Epithelial cell of proximal tubule (primary cell): Measurements from ENCODE around the gene ALDH5A1. TPM values are rescaled to one million over a fixed set of nuclear protein-coding genes. Genes with fewer than 3 reads are reported as not detected.

Source experiments
- DNase-seq: peaks from one replicate; pipeline ENCODE4 v3.0.0-alpha.2; 2011; ENCODE audit warnings: low read depth
- H3K4me3 ChIP-seq: 2 replicates; pipeline ENCODE4 v1.5.1; 2011; ENCODE audit warnings: low read depth, mild to moderate bottlenecking, low read length
- total RNA-seq: library from RNA; depleted of rRNA; stranded (reverse); fragments of >200 nt; gene quantifications from 2 replicates; pipeline ENCODE4 v1.2.3, GENCODE V29; 2015
- TF ChIP-seq, protein P1 (sequence below): conservative IDR thresholded peaks from 2 replicates; pipeline ENCODE4 v1.5.1; 2012; ENCODE audit warnings: low read depth, mild to moderate bottlenecking, low read length

The ALDH5A1 gene
- total RNA-seq, 1 donor from 2014 or later: 4.6 TPM

DNA sequence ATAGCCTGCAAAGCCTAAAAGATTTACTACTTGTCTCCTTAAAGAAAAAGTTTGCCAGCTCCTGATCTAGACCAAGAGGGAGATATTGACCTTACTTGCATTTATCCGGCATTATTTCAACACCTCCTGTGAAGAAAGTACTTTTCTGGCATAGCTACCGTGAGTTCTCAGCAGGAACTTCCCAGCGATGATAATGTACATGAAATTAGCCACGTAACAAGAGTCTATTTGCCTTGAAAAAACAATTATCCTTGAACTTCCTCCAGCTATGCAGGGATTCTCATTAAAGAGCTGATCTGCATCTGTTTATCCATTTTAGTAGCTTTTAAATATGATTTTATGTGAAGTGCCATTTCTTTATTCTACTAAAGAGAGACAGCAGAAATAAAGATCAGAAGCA is 41.7 kb downstream of the ALDH5A1 start:
- no peak for DNase-seq
- no peak overlapping the region for H3K4me3 ChIP-seq
- TF ChIP-seq, protein P1, sequence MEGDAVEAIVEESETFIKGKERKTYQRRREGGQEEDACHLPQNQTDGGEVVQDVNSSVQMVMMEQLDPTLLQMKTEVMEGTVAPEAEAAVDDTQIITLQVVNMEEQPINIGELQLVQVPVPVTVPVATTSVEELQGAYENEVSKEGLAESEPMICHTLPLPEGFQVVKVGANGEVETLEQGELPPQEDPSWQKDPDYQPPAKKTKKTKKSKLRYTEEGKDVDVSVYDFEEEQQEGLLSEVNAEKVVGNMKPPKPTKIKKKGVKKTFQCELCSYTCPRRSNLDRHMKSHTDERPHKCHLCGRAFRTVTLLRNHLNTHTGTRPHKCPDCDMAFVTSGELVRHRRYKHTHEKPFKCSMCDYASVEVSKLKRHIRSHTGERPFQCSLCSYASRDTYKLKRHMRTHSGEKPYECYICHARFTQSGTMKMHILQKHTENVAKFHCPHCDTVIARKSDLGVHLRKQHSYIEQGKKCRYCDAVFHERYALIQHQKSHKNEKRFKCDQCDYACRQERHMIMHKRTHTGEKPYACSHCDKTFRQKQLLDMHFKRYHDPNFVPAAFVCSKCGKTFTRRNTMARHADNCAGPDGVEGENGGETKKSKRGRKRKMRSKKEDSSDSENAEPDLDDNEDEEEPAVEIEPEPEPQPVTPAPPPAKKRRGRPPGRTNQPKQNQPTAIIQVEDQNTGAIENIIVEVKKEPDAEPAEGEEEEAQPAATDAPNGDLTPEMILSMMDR: no peak

DNA sequence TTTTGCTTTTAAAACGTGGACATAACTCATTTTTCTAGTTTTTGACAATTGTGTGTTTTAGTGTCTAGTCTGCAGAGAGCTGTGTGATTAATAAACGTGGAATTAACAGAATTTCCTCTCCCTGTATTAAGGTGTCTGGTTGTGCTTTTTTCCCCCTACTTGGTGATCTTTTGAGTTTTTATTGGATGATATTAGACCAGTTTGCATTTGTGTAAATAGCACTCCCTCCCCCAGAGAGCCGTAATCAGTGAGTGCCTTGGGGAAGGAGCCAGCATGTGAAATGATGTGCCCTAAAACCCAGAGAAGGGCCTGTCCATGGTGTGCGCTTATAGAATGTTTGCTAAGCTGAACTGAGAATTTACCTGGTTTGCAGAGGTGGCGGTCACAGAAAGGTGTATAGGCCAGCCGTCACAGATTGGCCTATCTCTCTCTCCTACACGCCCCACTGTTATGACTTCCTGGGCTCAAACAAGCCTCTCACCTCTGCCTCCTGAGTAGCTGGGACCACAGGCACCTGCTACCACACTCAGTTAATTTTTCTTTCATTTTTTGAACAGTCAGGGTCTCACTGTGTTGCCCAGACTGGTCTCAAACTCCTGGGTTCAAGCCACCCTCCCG is 42.4 kb downstream of the ALDH5A1 start:
- no peak overlapping the region for H3K4me3 ChIP-seq
- no peak for DNase-seq
- TF ChIP-seq, protein P1: no peak

GRCh38 chr6:24537771-24538385 is 43.1 kb downstream of the ALDH5A1 start:
- TF ChIP-seq, protein P1: no peak
- H3K4me3 ChIP-seq: no peak overlapping the region
- no peak for DNase-seq

DNA sequence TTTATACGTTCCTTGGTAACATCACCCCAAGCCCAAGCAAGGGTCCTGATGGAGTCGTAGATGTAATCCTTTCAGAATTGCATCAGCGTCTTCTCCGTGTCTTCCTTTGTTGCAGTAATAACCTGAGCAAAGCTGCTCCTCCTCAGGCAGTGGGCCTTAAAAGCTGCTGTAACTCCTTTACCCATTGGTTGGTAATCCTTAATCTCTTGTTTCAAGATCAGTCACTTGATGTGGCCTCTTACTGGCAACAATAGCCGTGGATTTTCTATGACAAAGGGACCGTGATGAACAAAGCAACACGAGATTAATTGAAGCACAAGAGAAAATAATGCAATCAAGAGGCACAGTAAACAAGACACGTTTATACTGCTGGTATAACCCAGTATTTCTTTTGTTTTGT is 44.6 kb downstream of the ALDH5A1 start:
- TF ChIP-seq, protein P1: no peak
- no peak overlapping the region for H3K4me3 ChIP-seq
- no peak for DNase-seq

DNA sequence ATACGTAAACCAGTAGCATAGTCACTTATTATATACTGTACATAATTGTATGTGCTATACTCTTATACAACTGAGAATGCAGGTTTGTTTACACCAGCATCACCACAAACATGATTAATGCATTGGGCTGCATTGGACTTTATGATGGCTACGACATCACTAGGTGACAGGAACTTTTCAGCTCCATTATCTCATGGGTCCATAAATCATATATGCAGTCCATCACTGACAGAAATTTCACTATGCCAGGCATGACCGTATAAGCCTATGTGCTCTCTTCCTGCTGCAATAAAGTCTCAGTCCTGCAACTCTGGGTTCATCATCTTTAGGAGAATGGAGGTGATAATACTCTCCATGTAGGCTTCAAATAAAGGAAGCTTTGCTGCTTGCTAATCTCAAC is 45.4 kb downstream of the ALDH5A1 start:
- no peak for DNase-seq
- TF ChIP-seq, protein P1: no peak
- no peak overlapping the region for H3K4me3 ChIP-seq

- no peak overlapping the region for H3K4me3 ChIP-seq
- TF ChIP-seq, protein P1: no peak
- DNase-seq: no peak
Observed at GRCh38 chr6:24543683-24544082, 48.9 kb downstream of the ALDH5A1 start.

GRCh38 chr6:24545183-24545582 is 50.4 kb downstream of the ALDH5A1 start:
- no peak overlapping the region for H3K4me3 ChIP-seq
- no peak for DNase-seq
- TF ChIP-seq, protein P1: no peak
